Measurements from ENCODE around the gene PHF1. TPM values are rescaled to one million over a fixed set of nuclear protein-coding genes. Genes with fewer than 3 reads are reported as not detected.
"Not testable (repeated sequence)": the region's sequence is repeated elsewhere in the genome, so short reads cannot be mapped to it uniquely, and the experiment has no call there.

The PHF1 gene
- total RNA-seq, 2 experiments from 2014 or later: 98.3 to 105 TPM

GRCh38 chr6:33379184-33379583, 31.6 kb upstream of the PHF1 start:
- DNase-seq; ATAC-seq (ENCODE audit: low read depth); H3K9me3 Mint-ChIP-seq; H3K27me3 Mint-ChIP-seq; H3K27ac Mint-ChIP-seq; POLR2A ChIA-PET; H3K36me3 Mint-ChIP-seq; H3K4me3 Mint-ChIP-seq: not testable (repeated sequence)
- H3K4me1 Mint-ChIP-seq: peaks cover 12% of the 10 kb centered on the region

- DNase-seq (no peak), ATAC-seq (ENCODE audit: low read depth) (no peak)
- Mint-ChIP-seq H3K4me1 (peaks cover 5% of the 10 kb centered on the region), H3K36me3 (no peaks in the 10 kb centered on the region), H3K9me3 (no peaks in the 10 kb centered on the region), H3K27me3 (peaks cover under 1% of the 10 kb centered on the region), H3K4me3 (no peak overlapping the region), H3K27ac (no peak overlapping the region)
- POLR2A ChIA-PET: interaction anchor here (0.7 kb wide), 1 partner anchor 22 kb away, joined by 5 read pairs; no protein-coding TSS in a partner anchor
Measured at GRCh38 chr6:33380272-33380981, 30.4 kb upstream of the PHF1 start.

GRCh38 chr6:33383427-33384185, 27.2 kb upstream of the PHF1 start:
- POLR2A ChIA-PET: no interaction called here
- ATAC-seq (ENCODE audit: low read depth) (no peak), DNase-seq (no peak)
- H3K9me3 Mint-ChIP-seq: no peaks in the 10 kb centered on the region
- H3K27ac Mint-ChIP-seq: no peak overlapping the region
- peaks cover 2% of the 10 kb centered on the region for H3K27me3 Mint-ChIP-seq
- H3K36me3 Mint-ChIP-seq: no peaks in the 10 kb centered on the region
- no peak overlapping the region for H3K4me3 Mint-ChIP-seq
- no peaks in the 10 kb centered on the region for H3K4me1 Mint-ChIP-seq

GRCh38 chr6:33384581-33385020, 26.2 kb upstream of the PHF1 start:
- ATAC-seq (ENCODE audit: low read depth): no peak
- Mint-ChIP-seq H3K9me3 (no peaks in the 10 kb centered on the region), H3K27ac (no peak overlapping the region), H3K27me3 (peaks cover 2% of the 10 kb centered on the region), H3K36me3 (no peaks in the 10 kb centered on the region), H3K4me3 (no peak overlapping the region), H3K4me1 (no peaks in the 10 kb centered on the region)
- POLR2A ChIA-PET: interaction anchor here (0.7 to 1.2 kb wide), 2 partner anchors 10 to 225 kb away, joined by 3 to 5 read pairs; no protein-coding TSS in a partner anchor
- no peak for DNase-seq

GRCh38 chr6:33390173-33390572, 20.6 kb upstream of the PHF1 start:
- DNase-seq (no peak), ATAC-seq (ENCODE audit: low read depth) (no peak)
- Mint-ChIP-seq H3K36me3 (peaks cover 22% of the 10 kb centered on the region), H3K4me3 (no peak overlapping the region), H3K27me3 (peaks cover 2% of the 10 kb centered on the region), H3K9me3 (no peaks in the 10 kb centered on the region), H3K27ac (no peak overlapping the region), H3K4me1 (peaks cover 30% of the 10 kb centered on the region)
- POLR2A ChIA-PET: interaction anchor here (0.9 to 1.7 kb wide), 3 partner anchors 35 to 113 kb away, joined by 3 to 6 read pairs (median 3); partner anchors contain the start of gene B3GALT4

- no peak for ATAC-seq (ENCODE audit: low read depth)
- DNase-seq: no peak
Measured at GRCh38 chr6:33390767-33391277, 20.0 kb upstream of the PHF1 start.

GRCh38 chr6:33391278-33391921, 19.4 kb upstream of the PHF1 start, which contains the start of gene KIFC1:
Gene KIFC1, plus strand, starts transcription at chr6:33391823. Its CDS starts 163 bp downstream, at chr6:33391986.
- ATAC-seq (ENCODE audit: low read depth): peak; percentile 93
- Mint-ChIP-seq H3K9me3 (no peaks in the 10 kb centered on the region), H3K36me3 (peaks cover 31% of the 10 kb centered on the region), H3K27me3 (no peaks in the 10 kb centered on the region), H3K4me1 (peaks cover 39% of the 10 kb centered on the region), H3K4me3 (peak within 1 kb of the TSS; percentile 94), H3K27ac (peak within 1 kb of the TSS; percentile 89)
- DNase-seq: peak; percentile 98
- POLR2A ChIA-PET: interaction anchor here (0.7 to 1.7 kb wide), 15 partner anchors 13 to 188 kb away, joined by 3 to 8 read pairs (median 4); partner anchors contain the start of genes B3GALT4, ZBTB22 and ZBTB9

More at GRCh38 chr6:33390767-33391277, 20.0 kb upstream of the PHF1 start:
- Mint-ChIP-seq H3K9me3 (no peaks in the 10 kb centered on the region), H3K27me3 (no peaks in the 10 kb centered on the region), H3K36me3 (peaks cover 27% of the 10 kb centered on the region), H3K4me1 (peaks cover 35% of the 10 kb centered on the region), H3K4me3 (peak overlapping the region; percentile 94), H3K27ac (peak overlapping the region; percentile 89)
- POLR2A ChIA-PET: interaction anchor here (0.9 to 1.7 kb wide), 7 partner anchors 19 to 188 kb away, joined by 3 to 8 read pairs (median 4); partner anchors contain the start of genes B3GALT4, ZBTB22 and ZBTB9

GRCh38 chr6:33391922-33392594, 18.8 kb upstream of the PHF1 start:
- peak overlapping the region; percentile 89 for H3K27ac Mint-ChIP-seq
- H3K36me3 Mint-ChIP-seq: peaks cover 31% of the 10 kb centered on the region
- no peaks in the 10 kb centered on the region for H3K27me3 Mint-ChIP-seq
- DNase-seq: no peak
- H3K9me3 Mint-ChIP-seq: no peaks in the 10 kb centered on the region
- peak; percentile 7 for ATAC-seq (ENCODE audit: low read depth)
- H3K4me1 Mint-ChIP-seq: peaks cover 39% of the 10 kb centered on the region
- H3K4me3 Mint-ChIP-seq: peak overlapping the region; percentile 94
- POLR2A ChIA-PET: interaction anchor here (0.6 to 1.6 kb wide), 14 partner anchors 12 to 176 kb away, joined by 3 to 8 read pairs (median 4); partner anchors contain the start of genes B3GALT4, CUTA and RGL2

GRCh38 chr6:33392595-33392948, 18.2 kb upstream of the PHF1 start:
- peaks cover 33% of the 10 kb centered on the region for H3K36me3 Mint-ChIP-seq
- peaks cover 40% of the 10 kb centered on the region for H3K4me1 Mint-ChIP-seq
- POLR2A ChIA-PET: interaction anchor here (0.6 to 1.6 kb wide), 14 partner anchors 12 to 176 kb away, joined by 3 to 8 read pairs (median 4); partner anchors contain the start of genes B3GALT4, CUTA and RGL2
- peak overlapping the region; percentile 94 for H3K4me3 Mint-ChIP-seq
- H3K27me3 Mint-ChIP-seq: no peaks in the 10 kb centered on the region
- ATAC-seq (ENCODE audit: low read depth) (no peak), DNase-seq (no peak)
- H3K9me3 Mint-ChIP-seq: no peaks in the 10 kb centered on the region
- H3K27ac Mint-ChIP-seq: peak overlapping the region; percentile 89

GRCh38 chr6:33392979-33393378, 17.8 kb upstream of the PHF1 start:
- Mint-ChIP-seq H3K27me3 (no peaks in the 10 kb centered on the region), H3K4me1 (peaks cover 44% of the 10 kb centered on the region), H3K9me3 (no peaks in the 10 kb centered on the region), H3K4me3 (peak overlapping the region; percentile 94), H3K27ac (peak overlapping the region; percentile 89), H3K36me3 (peaks cover 35% of the 10 kb centered on the region)
- no peak for ATAC-seq (ENCODE audit: low read depth)
- POLR2A ChIA-PET: interaction anchor here (0.6 to 1.6 kb wide), 10 partner anchors 11 to 141 kb away, joined by 3 to 8 read pairs (median 4); partner anchors contain the start of genes B3GALT4, CUTA and RGL2
- DNase-seq: no peak

- H3K36me3 Mint-ChIP-seq: peaks cover 43% of the 10 kb centered on the region
- no peak overlapping the region for H3K27ac Mint-ChIP-seq
- no peak overlapping the region for H3K4me3 Mint-ChIP-seq
- peaks cover 38% of the 10 kb centered on the region for H3K4me1 Mint-ChIP-seq
- POLR2A ChIA-PET: interaction anchor here (1.5 to 1.7 kb wide), 2 partner anchors 8 to 148 kb away, joined by 3 to 5 read pairs; no protein-coding TSS in a partner anchor
- no peaks in the 10 kb centered on the region for H3K9me3 Mint-ChIP-seq
- no peak for DNase-seq
- no peaks in the 10 kb centered on the region for H3K27me3 Mint-ChIP-seq
- no peak for ATAC-seq (ENCODE audit: low read depth)
Measured at GRCh38 chr6:33397541-33397940, 13.3 kb upstream of the PHF1 start.

GRCh38 chr6:33398601-33399000, 12.2 kb upstream of the PHF1 start:
- Mint-ChIP-seq H3K36me3 (peaks cover 42% of the 10 kb centered on the region), H3K4me1 (peaks cover 31% of the 10 kb centered on the region)
- not testable (repeated sequence) for H3K27me3 Mint-ChIP-seq; ATAC-seq (ENCODE audit: low read depth); DNase-seq; H3K27ac Mint-ChIP-seq; H3K9me3 Mint-ChIP-seq; H3K4me3 Mint-ChIP-seq
- POLR2A ChIA-PET: interaction anchor here (0.6 kb wide), 1 partner anchor 55 kb away, joined by 3 read pairs; no protein-coding TSS in a partner anchor
